ENCODE results near the gene NT5DC4.

DNA sequence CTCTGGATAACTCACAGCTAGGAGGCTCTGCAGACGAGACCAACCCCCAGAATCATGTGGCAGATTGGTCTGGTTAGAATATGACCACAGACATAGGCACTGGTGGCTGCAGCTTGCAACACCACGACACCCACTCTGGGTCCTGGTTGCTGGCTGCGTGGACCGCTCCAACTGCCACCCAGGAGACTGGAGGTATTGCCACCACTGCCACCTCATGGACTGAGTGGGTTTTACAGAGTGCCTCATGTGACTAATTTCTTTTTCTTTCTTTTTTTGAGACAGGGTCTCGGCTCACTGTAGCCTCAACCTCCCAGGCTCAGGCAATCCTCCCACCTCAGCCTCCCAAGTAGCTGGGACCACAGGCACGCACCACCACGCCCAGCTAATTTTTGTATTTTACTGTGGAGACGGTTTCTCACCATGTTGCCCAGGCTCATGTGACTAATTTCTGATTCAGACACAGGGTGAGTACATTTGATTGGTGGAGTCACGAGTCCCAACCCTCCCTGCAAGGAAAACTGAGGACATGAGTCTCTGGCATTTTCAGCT, 29.9 kb upstream of the NT5DC4 start:
- TF ChIP-seq, protein P1, sequence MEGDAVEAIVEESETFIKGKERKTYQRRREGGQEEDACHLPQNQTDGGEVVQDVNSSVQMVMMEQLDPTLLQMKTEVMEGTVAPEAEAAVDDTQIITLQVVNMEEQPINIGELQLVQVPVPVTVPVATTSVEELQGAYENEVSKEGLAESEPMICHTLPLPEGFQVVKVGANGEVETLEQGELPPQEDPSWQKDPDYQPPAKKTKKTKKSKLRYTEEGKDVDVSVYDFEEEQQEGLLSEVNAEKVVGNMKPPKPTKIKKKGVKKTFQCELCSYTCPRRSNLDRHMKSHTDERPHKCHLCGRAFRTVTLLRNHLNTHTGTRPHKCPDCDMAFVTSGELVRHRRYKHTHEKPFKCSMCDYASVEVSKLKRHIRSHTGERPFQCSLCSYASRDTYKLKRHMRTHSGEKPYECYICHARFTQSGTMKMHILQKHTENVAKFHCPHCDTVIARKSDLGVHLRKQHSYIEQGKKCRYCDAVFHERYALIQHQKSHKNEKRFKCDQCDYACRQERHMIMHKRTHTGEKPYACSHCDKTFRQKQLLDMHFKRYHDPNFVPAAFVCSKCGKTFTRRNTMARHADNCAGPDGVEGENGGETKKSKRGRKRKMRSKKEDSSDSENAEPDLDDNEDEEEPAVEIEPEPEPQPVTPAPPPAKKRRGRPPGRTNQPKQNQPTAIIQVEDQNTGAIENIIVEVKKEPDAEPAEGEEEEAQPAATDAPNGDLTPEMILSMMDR (IDR thresholded peaks at IDR 0.05; ENCODE audit: insufficient read depth, low read depth, low read length): peak; percentile 34
- no peak for TF ChIP-seq EZH2 (IDR thresholded peaks at IDR 0.05; ENCODE audit: insufficient read depth, low read length)

Measured in astrocyte (in vitro differentiated cells and primary cell).